ENCODE results near the gene RAET1G. TPM values are rescaled to one million over a fixed set of nuclear protein-coding genes. Genes with fewer than 3 reads are reported as not detected.
A peak's percentile ranks its signal among the peaks of the same experiment; 100 is the strongest.
"Not testable (repeated sequence)": the region's sequence is repeated elsewhere in the genome, so short reads cannot be mapped to it uniquely, and the experiment has no call there.

RAET1G gene
- total and polyA plus RNA-seq, 5 donors from 2014 or later: 0.76 TPM; not detected in 4

- Mint-ChIP-seq H3K4me3 (peak overlapping the region; percentile 59 to 88 (median 82)), H3K4me1 (peaks cover 0 to 35% (median 10%) of the 10 kb centered on the region in 4 donors), H3K36me3 (no peaks in the 10 kb centered on the region), H3K27ac (peak overlapping the region in 1 of 3 donors; percentile 10), H3K27me3 (peaks cover 67% of the 10 kb centered on the region), H3K9me3 (peaks cover 0 to 5% (median 0%) of the 10 kb centered on the region in 7 donors)
- Histone ChIP-seq H3K4me3 (ENCODE audit: low read depth, low read length) (peak overlapping the region; percentile 55), H3K36me3 (ENCODE audit: control insufficient read depth, insufficient read depth, low read length) (no peaks in the 10 kb centered on the region), H3K9me3 (ENCODE audit: control insufficient read depth in 2 of 2, low read length in 2 of 2) (no peaks in the 10 kb centered on the region), H3K4me1 (ENCODE audit: control insufficient read depth, insufficient read depth, low read length, poor library complexity, severe bottlenecking) (peaks cover 24% of the 10 kb centered on the region), H3K27ac (ENCODE audit: insufficient read depth, low read length, poor library complexity, severe bottlenecking) (no peak overlapping the region), H3K27me3 (ENCODE audit: control insufficient read depth, insufficient read depth, low read length) (peaks cover 35% of the 10 kb centered on the region)
- DNase-seq (no peak), ATAC-seq (ENCODE audit: low read depth in 2 of 2) (peak; percentile 8 to 22)
These were observed 536 bp upstream of the RAET1G start for GRCh38 chr6:149923327-149923986.

DNA sequence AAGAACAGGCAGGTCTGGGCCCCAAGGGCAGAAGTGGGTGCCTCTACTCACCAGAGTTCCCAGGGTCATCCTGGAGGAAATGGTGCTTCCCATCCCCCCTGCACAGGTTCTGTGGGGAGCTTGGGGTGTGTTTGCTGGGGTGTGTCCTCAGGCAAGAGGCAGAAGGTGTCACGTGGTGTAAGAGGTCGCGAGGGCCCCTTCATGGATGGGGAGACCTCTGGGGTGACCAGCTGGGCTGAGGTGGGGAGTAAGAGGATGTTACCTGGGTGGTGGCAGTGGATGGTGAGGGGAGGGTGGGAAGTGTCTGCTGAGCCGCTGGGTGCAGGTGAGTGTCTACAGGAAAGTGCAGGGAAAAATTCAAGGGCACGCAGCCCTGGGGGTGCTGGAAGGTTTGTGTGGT, 830 bp downstream of the RAET1G start:
- not testable (repeated sequence) for H3K9me3 Mint-ChIP-seq; H3K27ac ChIP-seq (ENCODE audit: insufficient read depth, low read length, poor library complexity, severe bottlenecking)

GRCh38 chr6:149921361-149921760, 1.6 kb downstream of the RAET1G start:
- ATAC-seq (ENCODE audit: low read depth in 2 of 2) (no peak), DNase-seq (no peak)
- H3K9me3 ChIP-seq (ENCODE audit: control insufficient read depth in 2 of 2, low read length in 2 of 2): no peaks in the 10 kb centered on the region
- H3K27ac ChIP-seq (ENCODE audit: insufficient read depth, low read length, poor library complexity, severe bottlenecking): no peak overlapping the region
- peaks cover 61% of the 10 kb centered on the region for H3K27me3 Mint-ChIP-seq
- no peak overlapping the region for H3K4me3 ChIP-seq (ENCODE audit: low read depth, low read length)
- peaks cover 0 to 5% (median 0%) of the 10 kb centered on the region in 7 donors for H3K9me3 Mint-ChIP-seq
- no peaks in the 10 kb centered on the region for H3K36me3 ChIP-seq (ENCODE audit: control insufficient read depth, insufficient read depth, low read length)
- peaks cover 25% of the 10 kb centered on the region for H3K27me3 ChIP-seq (ENCODE audit: control insufficient read depth, insufficient read depth, low read length)
- no peak overlapping the region for H3K27ac Mint-ChIP-seq
- H3K4me3 Mint-ChIP-seq: peak overlapping the region in 3 of 4 donors; percentile 7 to 50 (median 39)
- H3K4me1 Mint-ChIP-seq: peaks cover 0 to 33% (median 9%) of the 10 kb centered on the region in 4 donors
- peaks cover 23% of the 10 kb centered on the region for H3K4me1 ChIP-seq (ENCODE audit: control insufficient read depth, insufficient read depth, low read length, poor library complexity, severe bottlenecking)
- H3K36me3 Mint-ChIP-seq: no peaks in the 10 kb centered on the region

More for the DNA sequence above, 830 bp downstream of the RAET1G start:
- not testable (repeated sequence) for H3K36me3 Mint-ChIP-seq; H3K4me3 ChIP-seq (ENCODE audit: low read depth, low read length); H3K9me3 ChIP-seq (ENCODE audit: control insufficient read depth in 2 of 2, low read length in 2 of 2); DNase-seq; H3K36me3 ChIP-seq (ENCODE audit: control insufficient read depth, insufficient read depth, low read length); ATAC-seq (ENCODE audit: low read depth in 2 of 2)
- peaks cover 30% of the 10 kb centered on the region for H3K27me3 ChIP-seq (ENCODE audit: control insufficient read depth, insufficient read depth, low read length)
- H3K4me1 ChIP-seq (ENCODE audit: control insufficient read depth, insufficient read depth, low read length, poor library complexity, severe bottlenecking): peaks cover 24% of the 10 kb centered on the region
- Mint-ChIP-seq H3K4me1 (peaks cover 0 to 35% (median 10%) of the 10 kb centered on the region in 4 donors), H3K27me3 (peaks cover 58% of the 10 kb centered on the region), H3K27ac (peak overlapping the region in 1 of 3 donors; percentile 14), H3K4me3 (peak overlapping the region in 3 of 4 donors; percentile 1 to 69 (median 48))

DNA sequence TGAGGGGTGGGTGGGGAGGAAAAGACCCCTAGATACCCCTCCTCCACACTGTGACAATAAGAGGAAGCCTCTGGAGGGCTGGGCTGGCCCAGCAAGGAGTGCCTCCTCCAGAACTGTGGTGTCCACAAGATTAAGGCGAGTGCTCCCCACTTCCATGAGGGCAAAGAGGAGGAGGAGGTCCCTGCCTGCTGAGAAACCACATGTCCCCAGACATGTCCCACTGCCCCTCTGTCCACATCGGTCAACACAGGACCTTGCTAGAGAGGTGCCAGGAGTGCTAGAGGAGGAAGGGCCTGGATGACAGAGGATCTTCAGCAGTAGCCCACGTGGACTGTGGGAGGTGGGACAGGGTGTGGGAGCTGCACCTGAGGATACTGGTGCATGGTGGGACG, 3.1 kb downstream of the RAET1G start:
- H3K4me3 ChIP-seq (ENCODE audit: low read depth, low read length): no peak overlapping the region
- ATAC-seq (ENCODE audit: low read depth in 2 of 2): no peak
- Mint-ChIP-seq H3K36me3 (no peaks in the 10 kb centered on the region), H3K4me1 (peaks cover 0 to 23% (median 7%) of the 10 kb centered on the region in 4 donors), H3K27ac (no peak overlapping the region), H3K9me3 (peaks cover 0 to 3% (median 0%) of the 10 kb centered on the region in 7 donors), H3K4me3 (no peak overlapping the region), H3K27me3 (peaks cover 51% of the 10 kb centered on the region)
- no peak for DNase-seq
- H3K9me3 ChIP-seq (ENCODE audit: control insufficient read depth in 2 of 2, low read length in 2 of 2): no peaks in the 10 kb centered on the region
- H3K27ac ChIP-seq (ENCODE audit: insufficient read depth, low read length, poor library complexity, severe bottlenecking): no peak overlapping the region
- H3K27me3 ChIP-seq (ENCODE audit: control insufficient read depth, insufficient read depth, low read length): peaks cover 18% of the 10 kb centered on the region
- H3K36me3 ChIP-seq (ENCODE audit: control insufficient read depth, insufficient read depth, low read length): no peaks in the 10 kb centered on the region
- H3K4me1 ChIP-seq (ENCODE audit: control insufficient read depth, insufficient read depth, low read length, poor library complexity, severe bottlenecking): peaks cover 13% of the 10 kb centered on the region

DNA sequence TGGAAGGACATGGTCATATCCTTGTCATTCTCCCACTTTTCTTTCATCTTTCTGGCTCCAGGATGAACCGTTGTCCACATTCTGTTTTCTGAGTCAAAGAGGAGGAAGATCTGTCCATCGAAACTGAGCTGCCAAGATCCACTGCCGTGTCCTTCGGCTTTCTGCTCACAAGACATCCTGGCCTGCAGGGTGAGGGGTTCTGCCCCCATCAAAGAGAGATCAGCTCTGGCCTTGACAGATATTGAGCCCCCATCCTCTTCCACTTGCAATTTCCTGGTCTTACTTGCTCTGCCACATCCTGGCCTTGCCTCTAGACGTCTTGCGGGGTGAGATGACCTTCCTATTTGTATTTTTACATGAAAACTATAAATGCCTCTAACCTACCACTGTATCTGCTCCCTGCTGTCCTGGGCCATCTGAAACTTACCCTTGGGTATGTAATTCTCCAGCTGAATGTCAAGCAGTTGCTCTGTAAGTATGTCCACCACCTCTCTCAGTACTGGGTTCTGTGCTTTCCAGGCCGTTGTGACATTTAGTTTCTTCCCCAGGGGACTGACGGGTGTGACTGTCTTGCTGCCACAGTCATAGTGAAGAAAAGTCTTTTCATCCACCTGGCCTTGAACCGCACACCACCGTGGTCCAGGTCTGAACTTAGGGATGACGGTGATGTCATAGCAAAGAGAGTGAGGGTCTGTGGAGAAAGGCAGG, 3.6 kb downstream of the RAET1G start:
- H3K27me3 Mint-ChIP-seq: peaks cover 49% of the 10 kb centered on the region
- not testable (repeated sequence) for H3K4me3 Mint-ChIP-seq

GRCh38 chr6:149918151-149918905, 4.6 kb downstream of the RAET1G start:
- H3K36me3 Mint-ChIP-seq: no peaks in the 10 kb centered on the region
- H3K4me1 Mint-ChIP-seq: peaks cover 0 to 15% (median 6%) of the 10 kb centered on the region in 4 donors
- ATAC-seq (ENCODE audit: low read depth in 2 of 2) (no peak), DNase-seq (no peak)
- no peak overlapping the region for H3K4me3 ChIP-seq (ENCODE audit: low read depth, low read length)
- H3K9me3 ChIP-seq (ENCODE audit: control insufficient read depth in 2 of 2, low read length in 2 of 2): no peaks in the 10 kb centered on the region
- peaks cover 10% of the 10 kb centered on the region for H3K4me1 ChIP-seq (ENCODE audit: control insufficient read depth, insufficient read depth, low read length, poor library complexity, severe bottlenecking)
- no peak overlapping the region for H3K4me3 Mint-ChIP-seq
- H3K27ac Mint-ChIP-seq: no peak overlapping the region
- peaks cover 45% of the 10 kb centered on the region for H3K27me3 Mint-ChIP-seq
- no peak overlapping the region for H3K27ac ChIP-seq (ENCODE audit: insufficient read depth, low read length, poor library complexity, severe bottlenecking)
- H3K9me3 Mint-ChIP-seq: peaks cover 0 to 3% (median 0%) of the 10 kb centered on the region in 7 donors
- H3K36me3 ChIP-seq (ENCODE audit: control insufficient read depth, insufficient read depth, low read length): no peaks in the 10 kb centered on the region
- H3K27me3 ChIP-seq (ENCODE audit: control insufficient read depth, insufficient read depth, low read length): peaks cover 9% of the 10 kb centered on the region

More for the DNA sequence above, 3.6 kb downstream of the RAET1G start:
- H3K36me3 Mint-ChIP-seq; H3K9me3 ChIP-seq (ENCODE audit: control insufficient read depth in 2 of 2, low read length in 2 of 2); H3K27ac Mint-ChIP-seq; DNase-seq; H3K27ac ChIP-seq (ENCODE audit: insufficient read depth, low read length, poor library complexity, severe bottlenecking); H3K9me3 Mint-ChIP-seq; ATAC-seq (ENCODE audit: low read depth in 2 of 2); H3K4me3 ChIP-seq (ENCODE audit: low read depth, low read length); H3K36me3 ChIP-seq (ENCODE audit: control insufficient read depth, insufficient read depth, low read length): not testable (repeated sequence)
- Histone ChIP-seq H3K4me1 (ENCODE audit: control insufficient read depth, insufficient read depth, low read length, poor library complexity, severe bottlenecking) (peaks cover 13% of the 10 kb centered on the region), H3K27me3 (ENCODE audit: control insufficient read depth, insufficient read depth, low read length) (peaks cover 13% of the 10 kb centered on the region)
- peaks cover 0 to 23% (median 7%) of the 10 kb centered on the region in 4 donors for H3K4me1 Mint-ChIP-seq

DNA sequence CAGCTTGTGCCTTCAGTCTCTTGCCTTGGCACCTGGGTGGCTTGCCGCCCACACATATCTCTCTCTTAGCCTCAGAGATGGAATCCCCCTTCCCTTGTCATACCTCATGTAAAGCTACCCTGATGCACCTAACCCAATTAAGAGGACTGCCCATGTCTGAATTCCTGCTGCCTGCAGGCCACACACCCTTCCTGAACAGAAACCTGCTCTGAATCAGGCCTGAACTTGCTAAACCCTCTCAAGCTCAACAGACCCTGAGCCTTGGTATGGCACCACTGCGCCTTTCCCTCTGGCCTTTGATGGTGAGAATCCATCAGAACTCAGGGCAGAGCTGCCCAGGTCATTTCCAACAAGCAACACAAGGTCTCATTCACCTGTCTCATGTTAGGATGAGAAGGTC, 5.2 kb downstream of the RAET1G start:
- no peak overlapping the region for H3K4me3 Mint-ChIP-seq

More for the DNA sequence above, 5.2 kb downstream of the RAET1G start:
- H3K27ac Mint-ChIP-seq: no peak overlapping the region
- H3K27me3 Mint-ChIP-seq: peaks cover 44% of the 10 kb centered on the region
- ATAC-seq (ENCODE audit: low read depth in 2 of 2) (no peak), DNase-seq (no peak)
- Histone ChIP-seq H3K4me3 (ENCODE audit: low read depth, low read length) (no peak overlapping the region), H3K36me3 (ENCODE audit: control insufficient read depth, insufficient read depth, low read length) (no peaks in the 10 kb centered on the region), H3K9me3 (ENCODE audit: control insufficient read depth in 2 of 2, low read length in 2 of 2) (no peaks in the 10 kb centered on the region), H3K27me3 (ENCODE audit: control insufficient read depth, insufficient read depth, low read length) (peaks cover 13% of the 10 kb centered on the region), H3K4me1 (ENCODE audit: control insufficient read depth, insufficient read depth, low read length, poor library complexity, severe bottlenecking) (peaks cover 3% of the 10 kb centered on the region), H3K27ac (ENCODE audit: insufficient read depth, low read length, poor library complexity, severe bottlenecking) (no peak overlapping the region)
- peaks cover 0 to 9% (median 0%) of the 10 kb centered on the region in 4 donors for H3K4me1 Mint-ChIP-seq
- peaks cover 0 to 3% (median 0%) of the 10 kb centered on the region in 7 donors for H3K9me3 Mint-ChIP-seq
- no peaks in the 10 kb centered on the region for H3K36me3 Mint-ChIP-seq

Data from CD4-positive, CD25-positive, alpha-beta regulatory T cell (primary cell).